A673 (cell line): ENCODE results near the gene NETO1. TPM values are rescaled to one million over a fixed set of nuclear protein-coding genes. Genes with fewer than 3 reads are reported as not detected.

ENCODE experiments used
- BruUV-seq: library from RNA; stranded (reverse); fragments of 400-500 nt; replicated peaks from 2 replicates; lab custom pipeline; 2021; lab: Mats Ljungman, UMichigan
- CTCF ChIA-PET: fragments of 300-600 bp; sonication (Branson Sonifier 250); formaldehyde crosslinking; loops from one replicate; lab custom pipeline; 2022; ENCODE audit warnings: antibody characterized with exemption; lab: Charles Lee
- POLR2A ChIA-PET: fragments of 300-600 bp; sonication (Branson Sonifier 250); formaldehyde crosslinking; loops from one replicate; lab custom pipeline; 2022; ENCODE audit warnings: antibody characterized with exemption; ENCODE audit not compliant: low non-redundant PET; lab: Charles Lee
- DNase-seq: peaks from one replicate; pipeline ENCODE4 v3.0.0-alpha.2; 2015; ENCODE audit warnings: low spot score
- H3K27ac ChIP-seq: fragments of 200-600 bp; sonication (generic); 2 replicates; pipeline ENCODE4 v1.5.1; 2016; ENCODE audit warnings: mixed run types, low read depth, mild to moderate bottlenecking, mixed read lengths, antibody characterized with exemption, low read length; ENCODE audit not compliant: poor library complexity, severe bottlenecking
- H3K27me3 ChIP-seq: fragments of 200-600 bp; sonication (generic); replicated peaks from 2 replicates; pipeline ENCODE4 v1.6.1; 2017; ENCODE audit warnings: mixed run types, low read depth, mild to moderate bottlenecking, mixed read lengths, antibody characterized with exemption, low read length; ENCODE audit not compliant: insufficient read depth, poor library complexity
- H3K36me3 ChIP-seq: fragments of 200-600 bp; sonication (generic); 2 replicates; pipeline ENCODE4 v1.6.1; 2016; ENCODE audit warnings: mixed run types, mild to moderate bottlenecking, mixed read lengths, antibody characterized with exemption, low read length; ENCODE audit not compliant: insufficient read depth, poor library complexity, severe bottlenecking
- H3K4me1 ChIP-seq: fragments of 200-600 bp; sonication (generic); 2 replicates; pipeline ENCODE4 v1.6.1; 2017; ENCODE audit warnings: mixed run types, mild to moderate bottlenecking, mixed read lengths, antibody characterized with exemption, low read length; ENCODE audit not compliant: insufficient read depth, poor library complexity, severe bottlenecking
- H3K4me3 ChIP-seq: fragments of 200-600 bp; sonication (generic); 2 replicates; pipeline ENCODE4 v1.5.1; 2016; ENCODE audit warnings: low read depth, mixed run types, mild to moderate bottlenecking, mixed read lengths, low read length; ENCODE audit not compliant: poor library complexity, severe bottlenecking
- H3K9me3 ChIP-seq: fragments of 200-600 bp; sonication (generic); 2 replicates; pipeline ENCODE4 v1.6.1; 2016; ENCODE audit warnings: mixed run types, low read depth, mild to moderate bottlenecking, mixed read lengths, antibody characterized with exemption, low read length; ENCODE audit not compliant: poor library complexity, severe bottlenecking
- CTCF ChIP-seq: fragments of 300-800, 200-600 bp; sonication (generic); conservative IDR thresholded peaks from 2 replicates; pipeline ENCODE4 v1.5.1; 2017; ENCODE audit warnings: low read depth, mild to moderate bottlenecking, antibody characterized with exemption, low read length, moderate library complexity, mixed read lengths
- EZH2 ChIP-seq: fragments of 200-600 bp; sonication (generic); IDR thresholded peaks from 2 replicates; pipeline ENCODE4 v1.6.1; 2017; ENCODE audit warnings: borderline replicate concordance, low read depth, mild to moderate bottlenecking, mixed read lengths, antibody characterized with exemption, low read length; ENCODE audit not compliant: poor library complexity, severe bottlenecking
- intact Hi-C: fragments of 100-400 bp; cut with micrococcal nuclease; formaldehyde crosslinking; loops from one replicate; pipeline ENCODE4 v1.10.0; 2022; ENCODE audit not compliant: unreplicated experiment
- total RNA-seq: library from RNA; stranded (reverse); gene quantifications from 2 replicates; pipeline ENCODE4 v1.2.3, GENCODE V29; 2021

Gene NETO1
- total RNA-seq, 1 experiment from 2014 or later, result 12.1 TPM

- DNase-seq, result peak; percentile 10
- no peaks in the 10 kb centered on the region for H3K36me3 ChIP-seq
- no peak overlapping the region for H3K4me3 ChIP-seq
- no peaks in the 10 kb centered on the region for H3K4me1 ChIP-seq
- POLR2A ChIA-PET, result no interaction called here
- intact Hi-C loops, result no loop called here
- peaks cover 4% of the 10 kb centered on the region for H3K27me3 ChIP-seq
- H3K9me3 ChIP-seq, result no peaks in the 10 kb centered on the region
- no TSS peak for BruUV-seq
- CTCF ChIA-PET, result no interaction called here
- TF ChIP-seq CTCF, result no peak
- TF ChIP-seq EZH2, result no peak
- no peak overlapping the region for H3K27ac ChIP-seq
Observed at GRCh38 chr18:72830109-72830508, 37.7 kb downstream of the NETO1 start.

- H3K27ac ChIP-seq, result no peak overlapping the region
- no peaks in the 10 kb centered on the region for H3K9me3 ChIP-seq
- TF ChIP-seq EZH2 (no peak), CTCF (no peak)
- BruUV-seq, result no TSS peak
- ChIA-PET POLR2A (interaction anchor here (0.6 kb wide), 1 partner anchor 457 kb away, joined by 3 read pairs; no protein-coding TSS in a partner anchor), CTCF (no interaction called here)
- intact Hi-C loops, result no loop called here
- peaks cover 4% of the 10 kb centered on the region for H3K27me3 ChIP-seq
- DNase-seq, result no peak
- H3K4me1 ChIP-seq, result no peaks in the 10 kb centered on the region
- no peak overlapping the region for H3K4me3 ChIP-seq
- no peaks in the 10 kb centered on the region for H3K36me3 ChIP-seq
Observed at GRCh38 chr18:72828601-72829000, 39.2 kb downstream of the NETO1 start.

DNA sequence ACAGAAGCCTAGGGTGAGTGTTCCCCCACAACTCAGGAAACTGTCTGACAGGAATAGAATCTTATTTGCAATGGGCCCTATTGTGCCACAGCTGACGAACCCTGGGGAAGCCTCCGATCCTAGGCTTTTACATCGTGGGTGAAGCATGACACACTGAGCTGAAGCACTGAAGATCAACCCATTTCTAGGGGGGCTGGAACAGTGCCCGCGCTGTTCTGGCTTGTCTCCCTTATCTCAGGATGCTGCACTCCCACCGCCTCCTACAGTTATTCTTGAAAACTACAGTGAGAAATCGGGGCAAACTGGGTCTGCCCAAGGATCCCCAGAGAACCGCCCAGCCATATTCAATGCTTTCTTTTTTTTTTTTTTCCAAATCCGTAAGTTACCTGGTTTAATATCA, 41.1 kb downstream of the NETO1 start:
- ChIA-PET POLR2A (no interaction called here), CTCF (no interaction called here)
- DNase-seq, result no peak
- Histone ChIP-seq H3K27me3 (peaks cover 4% of the 10 kb centered on the region), H3K9me3 (no peaks in the 10 kb centered on the region), H3K4me1 (no peaks in the 10 kb centered on the region), H3K4me3 (no peak overlapping the region), H3K36me3 (no peaks in the 10 kb centered on the region), H3K27ac (no peak overlapping the region)
- no peak for TF ChIP-seq EZH2
- no peak for TF ChIP-seq CTCF
- no TSS peak for BruUV-seq
- intact Hi-C loops, result no loop called here
